Subcutaneous adipose tissue (tissue), 4 donors: ENCODE measurements around the gene COG3. TPM values are rescaled to one million over a fixed set of nuclear protein-coding genes. Genes with fewer than 3 reads are reported as not detected.

Source experiments
- CTCF ChIP-seq: fragments of 450-650 bp; IDR thresholded peaks from one replicate; pipeline ENCODE4 v1.5.1; 2016; ENCODE audit warnings: low read depth, mild to moderate bottlenecking, control low read depth, antibody characterized with exemption, moderate library complexity
- total RNA-seq, 4 donors: library from RNA; depleted of rRNA; stranded (reverse); fragments of >200 nt; gene quantifications; one replicate each; pipeline ENCODE4 v1.1.0, GENCODE V29; 2016

The COG3 gene
- total RNA-seq, 4 donors from 2014 or later, result 19.0 to 32.1 (median 26.7) TPM

DNA sequence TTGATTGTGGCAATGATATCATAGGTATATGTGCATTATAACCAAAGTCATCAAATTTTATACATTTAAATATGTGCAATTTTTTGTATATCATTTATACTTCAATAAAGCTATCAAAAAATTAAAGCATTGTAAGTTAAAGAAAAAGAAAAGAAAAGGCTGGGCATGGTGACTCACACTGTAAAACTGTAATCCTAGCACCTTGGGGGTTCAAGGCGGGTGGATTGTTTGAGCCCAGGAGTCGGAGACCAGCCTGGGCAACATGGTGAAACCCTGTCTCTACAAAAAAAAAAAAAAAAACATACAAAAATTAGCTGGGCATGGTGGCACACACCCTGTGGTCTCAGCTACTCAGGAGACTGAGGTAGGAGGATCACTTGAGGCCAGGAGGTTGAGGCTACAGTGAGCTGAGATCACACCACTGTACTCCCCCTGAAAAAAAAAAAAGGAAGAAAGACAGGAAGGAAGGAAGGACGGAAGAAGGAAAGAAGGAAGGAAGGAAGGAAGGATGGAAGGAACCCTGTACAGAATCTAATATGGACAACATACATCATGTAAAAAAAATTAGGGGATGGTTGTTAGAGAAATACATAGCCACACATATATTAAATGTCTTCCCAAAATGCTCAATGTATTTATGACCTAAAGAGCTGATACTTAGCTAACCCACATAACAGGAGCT is 24.8 kb upstream of the COG3 start:
- TF ChIP-seq CTCF, result no peak

DNA sequence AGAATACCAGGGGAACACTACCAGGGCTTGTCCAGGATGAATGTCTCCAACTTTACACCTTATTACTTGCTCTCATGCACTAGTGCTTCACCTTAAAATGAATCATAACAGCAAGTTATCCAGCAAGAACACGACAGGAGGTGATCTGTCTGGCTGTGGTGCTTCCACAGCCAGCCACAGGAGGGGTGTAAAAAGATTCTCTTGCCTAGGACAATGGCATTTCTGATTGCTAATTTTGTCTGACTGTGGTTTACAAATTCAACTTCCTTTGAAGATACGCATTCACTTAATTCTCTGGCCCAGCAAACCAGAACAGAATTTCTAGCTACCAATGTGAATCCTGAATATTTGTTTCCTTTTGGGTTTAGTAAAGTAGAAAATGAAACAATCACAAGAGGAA is 23.1 kb upstream of the COG3 start:
- TF ChIP-seq CTCF, result no peak

- TF ChIP-seq CTCF, result no peak
Observed at GRCh38 chr13:45445053-45445452, 19.7 kb upstream of the COG3 start.

DNA sequence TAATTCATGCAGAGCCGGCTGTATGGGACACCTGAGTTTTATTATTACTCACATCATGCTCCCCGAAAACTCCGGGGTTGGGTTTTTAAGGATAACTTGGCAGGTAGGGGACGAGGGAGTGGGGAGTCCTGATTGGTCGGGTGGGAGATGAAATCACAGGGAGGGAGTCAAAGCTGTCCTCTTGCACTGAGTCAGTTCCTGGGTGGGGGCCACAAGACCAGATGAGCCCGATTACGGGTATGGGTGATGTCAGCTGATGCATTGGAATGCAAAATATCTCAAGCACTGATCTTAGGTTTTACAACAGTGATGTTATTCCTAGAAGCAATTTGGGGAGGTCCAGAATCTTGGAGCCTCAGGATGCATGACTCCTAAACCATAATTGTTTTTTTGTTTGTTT is 18.6 kb upstream of the COG3 start:
- no peak for TF ChIP-seq CTCF

- no peak for TF ChIP-seq CTCF
Observed at GRCh38 chr13:45447050-45447661, 17.6 kb upstream of the COG3 start.

DNA sequence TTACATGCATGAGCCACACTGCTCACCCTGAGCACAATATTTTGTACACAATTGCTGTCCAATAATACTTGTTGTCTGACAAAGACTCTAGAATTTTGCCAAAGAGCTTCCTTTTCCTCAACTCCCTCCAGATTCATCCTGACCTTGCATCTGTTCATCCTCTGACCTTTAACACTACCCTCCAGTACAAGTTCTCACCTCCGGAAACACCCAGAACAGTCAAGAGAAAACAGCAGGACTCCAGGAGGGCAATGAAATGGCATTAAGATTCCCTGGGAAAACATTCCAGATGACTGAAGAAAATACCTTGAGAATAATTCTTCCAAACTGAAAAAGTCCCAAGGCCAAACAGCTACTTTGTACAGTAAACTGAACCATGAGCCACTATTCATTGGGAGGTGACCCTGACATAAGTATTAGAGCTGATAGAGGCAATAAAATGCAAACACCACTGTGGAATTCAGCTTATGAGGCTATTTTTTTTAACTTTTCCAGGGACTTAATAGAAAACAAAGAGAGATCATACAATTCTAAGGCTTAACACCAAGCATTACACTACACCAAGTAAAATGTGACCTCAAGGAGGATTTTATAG is 15.7 kb upstream of the COG3 start:
- TF ChIP-seq CTCF, result no peak

GRCh38 chr13:45451282-45451681 is 13.5 kb upstream of the COG3 start:
- TF ChIP-seq CTCF, result no peak
